Measurements from ENCODE around the gene DIDO1. TPM values are rescaled to one million over a fixed set of nuclear protein-coding genes. Genes with fewer than 3 reads are reported as not detected.

Gene DIDO1
- total RNA-seq, 1 experiment from 2014 or later, result 120 TPM

- Mint-ChIP-seq H3K4me3 (ENCODE audit: unreplicated experiment) (no peak overlapping the region), H3K9me3 (ENCODE audit: unreplicated experiment) (no peaks in the 10 kb centered on the region), H3K27me3 (ENCODE audit: insufficient read depth, unreplicated experiment) (no peaks in the 10 kb centered on the region), H3K27ac (ENCODE audit: unreplicated experiment) (no peak overlapping the region), H3K36me3 (ENCODE audit: insufficient read depth, unreplicated experiment) (no peaks in the 10 kb centered on the region), H3K4me1 (ENCODE audit: low read depth, unreplicated experiment) (peaks cover 11% of the 10 kb centered on the region)
- H3K9me3 ChIP-seq, result no peaks in the 10 kb centered on the region
- no peaks in the 10 kb centered on the region for H3K36me3 ChIP-seq (ENCODE audit: control insufficient read depth, insufficient read depth, low read length)
- DNase-seq, result no peak
- POLR2A ChIA-PET, result no interaction called here
- BruUV-seq (replicated peaks), result no TSS peak
- TF ChIP-seq CTCF (IDR thresholded peaks at IDR 0.05; ENCODE audit: insufficient read depth in 1 of 2, low read depth in 1 of 2, low read length in 1 of 2, severe bottlenecking in 1 of 2, unreplicated experiment in 1 of 2), result no peak
- peaks cover 4% of the 10 kb centered on the region; the same call in 1 of the 2 replicates for H3K4me1 ChIP-seq
- H3K27me3 ChIP-seq (replicated peaks; ENCODE audit: control insufficient read depth, insufficient read depth, low read length), result no peaks in the 10 kb centered on the region
- intact Hi-C loops (cut with micrococcal nuclease; ENCODE audit: unreplicated experiment), result no loop called here
- CTCF ChIA-PET, result no interaction called here
- no peak overlapping the region for H3K4me3 ChIP-seq (ENCODE audit: low read depth, low read length)
Measured at GRCh38 chr20:62830251-62830650, 96.1 kb downstream of the DIDO1 start.

GRCh38 chr20:62829231-62830230 is 96.8 kb downstream of the DIDO1 start:
- no peak overlapping the region for H3K4me3 ChIP-seq (ENCODE audit: low read depth, low read length)
- TF ChIP-seq CTCF (IDR thresholded peaks at IDR 0.05; ENCODE audit: insufficient read depth in 1 of 2, low read depth in 1 of 2, low read length in 1 of 2, severe bottlenecking in 1 of 2, unreplicated experiment in 1 of 2), result no peak
- POLR2A ChIA-PET, result no interaction called here

GRCh38 chr20:62828511-62829230 is 97.6 kb downstream of the DIDO1 start:
- CTCF ChIA-PET, result no interaction called here
- no peak for TF ChIP-seq CTCF (IDR thresholded peaks at IDR 0.05; ENCODE audit: insufficient read depth in 1 of 2, low read depth in 1 of 2, low read length in 1 of 2, severe bottlenecking in 1 of 2, unreplicated experiment in 1 of 2)
- no peaks in the 10 kb centered on the region for H3K36me3 Mint-ChIP-seq (ENCODE audit: insufficient read depth, unreplicated experiment)
- no peak overlapping the region for H3K4me3 Mint-ChIP-seq (ENCODE audit: unreplicated experiment)
- no peak overlapping the region for H3K4me3 ChIP-seq (ENCODE audit: low read depth, low read length)
- H3K4me1 Mint-ChIP-seq (ENCODE audit: low read depth, unreplicated experiment), result peaks cover 11% of the 10 kb centered on the region
- H3K36me3 ChIP-seq (ENCODE audit: control insufficient read depth, insufficient read depth, low read length), result no peaks in the 10 kb centered on the region
- H3K9me3 Mint-ChIP-seq (ENCODE audit: unreplicated experiment), result no peaks in the 10 kb centered on the region
- H3K9me3 ChIP-seq, result no peaks in the 10 kb centered on the region
- H3K27me3 Mint-ChIP-seq (ENCODE audit: insufficient read depth, unreplicated experiment), result no peaks in the 10 kb centered on the region
- H3K27me3 ChIP-seq (replicated peaks; ENCODE audit: control insufficient read depth, insufficient read depth, low read length), result no peaks in the 10 kb centered on the region
- POLR2A ChIA-PET, result no interaction called here
- no peak overlapping the region for H3K27ac Mint-ChIP-seq (ENCODE audit: unreplicated experiment)
- no peak for DNase-seq
- BruUV-seq (replicated peaks), result no TSS peak
- peaks cover 9% of the 10 kb centered on the region for H3K4me1 ChIP-seq
- intact Hi-C loops (cut with micrococcal nuclease; ENCODE audit: unreplicated experiment), result no loop called here

More at GRCh38 chr20:62829231-62830230, 96.8 kb downstream of the DIDO1 start:
- H3K4me1 Mint-ChIP-seq (ENCODE audit: low read depth, unreplicated experiment), result peaks cover 11% of the 10 kb centered on the region
- H3K36me3 ChIP-seq (ENCODE audit: control insufficient read depth, insufficient read depth, low read length), result no peaks in the 10 kb centered on the region
- DNase-seq, result no peak
- CTCF ChIA-PET, result no interaction called here
- no peaks in the 10 kb centered on the region for H3K27me3 Mint-ChIP-seq (ENCODE audit: insufficient read depth, unreplicated experiment)
- no peaks in the 10 kb centered on the region for H3K27me3 ChIP-seq (replicated peaks; ENCODE audit: control insufficient read depth, insufficient read depth, low read length)
- peaks cover 6% of the 10 kb centered on the region for H3K4me1 ChIP-seq
- no peaks in the 10 kb centered on the region for H3K36me3 Mint-ChIP-seq (ENCODE audit: insufficient read depth, unreplicated experiment)
- no peaks in the 10 kb centered on the region for H3K9me3 Mint-ChIP-seq (ENCODE audit: unreplicated experiment)
- intact Hi-C loops (cut with micrococcal nuclease; ENCODE audit: unreplicated experiment), result no loop called here
- H3K9me3 ChIP-seq, result no peaks in the 10 kb centered on the region
- no TSS peak for BruUV-seq (replicated peaks)
- no peak overlapping the region for H3K4me3 Mint-ChIP-seq (ENCODE audit: unreplicated experiment)
- H3K27ac Mint-ChIP-seq (ENCODE audit: unreplicated experiment), result no peak overlapping the region

Data from Caco-2 (cell line).